B cell (primary cell): ENCODE data around the gene CTNNA2. TPM values are rescaled to one million over a fixed set of nuclear protein-coding genes. Genes with fewer than 3 reads are reported as not detected.

ENCODE experiments used
- ATAC-seq: fragments of 200-7000 bp; cut with Tn5 transposase; one replicate; pipeline ENCODE4 v1.10.0; 2021; ENCODE audit warnings: low read depth, mild to moderate bottlenecking, moderate number of reproducible peaks, moderate library complexity
- CTCF ChIA-PET: fragments of 350-600 bp; sonication (Branson Sonifier 250); formaldehyde crosslinking; loops from one replicate; lab custom pipeline; 2021; ENCODE audit warnings: antibody characterized with exemption, inconsistent platforms; lab: Charles Lee
- POLR2A ChIA-PET: fragments of 350-600 bp; sonication (Branson Sonifier 250); formaldehyde crosslinking; loops from one replicate; lab custom pipeline; 2021; ENCODE audit warnings: antibody characterized with exemption; lab: Charles Lee
- DNase-seq: peaks from one replicate; pipeline ENCODE4 v3.0.0; 2013
- H2AFZ ChIP-seq: 2 replicates; pipeline ENCODE4 v1.6.1; 2012; ENCODE audit warnings: mild to moderate bottlenecking, low read depth, low read length; ENCODE audit not compliant: insufficient read depth, poor library complexity, severe bottlenecking
- H3K27ac ChIP-seq, 2 donors: 1 replicate in 1 of 2; 2 replicates in 1 of 2; pipeline ENCODE4 v1.5.1; 2012 to 2013; ENCODE audit warnings: low read length in 2 of 2, mild to moderate bottlenecking in 2 of 2, moderate library complexity in 1 of 2
- H3K27me3 ChIP-seq, 4 experiments: fragments of 200-600 bp in 1 of 4; sonication (generic) in 1 of 4; replicated peaks in 1 of 4; 1 replicate in 2 of 4; 2 replicates in 2 of 4; pipeline versions ENCODE4 v1.6.1 to v1.7.0; 2013 to 2016; ENCODE audit warnings: low read length in 3 of 4, mild to moderate bottlenecking in 2 of 4, mixed read lengths in 1 of 4, moderate library complexity in 1 of 4; ENCODE audit not compliant: insufficient read depth in 4 of 4, control insufficient read depth in 3 of 4; ENCODE audit errors: control extremely low read depth in 1 of 4
- H3K36me3 ChIP-seq, 2 experiments: replicated peaks in 1 of 2; 1 replicate in 1 of 2; 2 replicates in 1 of 2; pipeline versions ENCODE4 v1.6.1 to v1.7.1; 2013; ENCODE audit warnings: low read length in 1 of 2; ENCODE audit not compliant: insufficient read depth in 2 of 2, control insufficient read depth in 1 of 2; ENCODE audit errors: control extremely low read depth in 1 of 2, extremely low read depth in 1 of 2
- H3K4me1 ChIP-seq, 2 donors: fragments of 200-600 bp in 1 of 2; sonication (generic) in 1 of 2; 1 replicate in 1 of 2; 2 replicates in 1 of 2; pipeline versions ENCODE4 v1.5.1 to v1.6.1; 2013 to 2017; ENCODE audit warnings: low read length in 2 of 2; ENCODE audit not compliant: control insufficient read depth in 2 of 2, insufficient read depth in 2 of 2
- H3K4me2 ChIP-seq: replicated peaks from 2 replicates; pipeline ENCODE3; 2012; ENCODE audit warnings: mild to moderate bottlenecking, low read depth, low read length; ENCODE audit not compliant: poor library complexity, severe bottlenecking
- H3K4me3 ChIP-seq, 5 experiments: fragments of 200-600 bp in 1 of 5; sonication (generic) in 1 of 5; 1 replicate in 3 of 5; 2 replicates in 2 of 5; pipeline versions ENCODE4 v1.5.1 to v1.7.0; 2011 to 2016; ENCODE audit warnings: low read length in 4 of 5, mild to moderate bottlenecking in 4 of 5, low read depth in 2 of 5, control low read depth in 1 of 5, moderate library complexity in 1 of 5; ENCODE audit not compliant: insufficient read depth in 1 of 5; ENCODE audit errors: control extremely low read depth in 1 of 5, extremely low read depth in 1 of 5
- H3K79me2 ChIP-seq: fragments of 200-600 bp; sonication (generic); one replicate; pipeline ENCODE4 v1.6.0; 2016; ENCODE audit warnings: low read length; ENCODE audit not compliant: control insufficient read depth, insufficient read depth
- H3K9ac ChIP-seq: fragments of 200-600 bp; sonication (generic); 2 replicates; pipeline ENCODE4 v1.6.1; 2017; ENCODE audit warnings: mild to moderate bottlenecking, low read length, moderate library complexity
- H3K9me3 ChIP-seq, 3 donors: one replicate each; pipeline versions ENCODE4 v1.6.1 to v1.7.1; 2013; ENCODE audit warnings: low read length in 2 of 3; ENCODE audit not compliant: control insufficient read depth in 2 of 3, insufficient read depth in 1 of 3; ENCODE audit errors: control extremely low read depth in 1 of 3
- H4K20me1 ChIP-seq: 2 replicates; pipeline ENCODE4 v1.6.0; 2012; ENCODE audit warnings: mild to moderate bottlenecking, low read length; ENCODE audit not compliant: insufficient read depth, control insufficient read depth, poor library complexity, severe bottlenecking
- H3K27ac Mint-ChIP-seq: one replicate; pipeline ENCODE4 v1.8.0; 2021; ENCODE audit warnings: mixed read lengths
- H3K27me3 Mint-ChIP-seq: one replicate; pipeline ENCODE4 v1.8.0; 2021; ENCODE audit warnings: mixed read lengths
- H3K4me1 Mint-ChIP-seq: one replicate; pipeline ENCODE4 v1.8.0; 2021; ENCODE audit warnings: mixed read lengths
- H3K4me3 Mint-ChIP-seq: one replicate; pipeline ENCODE4 v1.8.0; 2021; ENCODE audit warnings: mixed read lengths
- H3K9me3 Mint-ChIP-seq: one replicate; pipeline ENCODE4 v1.8.0; 2022; ENCODE audit warnings: mixed read lengths; ENCODE audit not compliant: insufficient read depth
- CTCF ChIP-seq: fragments of 200-600 bp; IDR thresholded peaks from one replicate; pipeline ENCODE4 v1.8.0; 2022; ENCODE audit warnings: antibody characterized with exemption, mild to moderate bottlenecking
- EZH2 ChIP-seq: IDR thresholded peaks from 2 replicates; pipeline ENCODE4 v1.6.1; 2012; ENCODE audit warnings: borderline replicate concordance, low read depth, mild to moderate bottlenecking, moderate library complexity, low read length; ENCODE audit not compliant: insufficient read depth, poor library complexity, severe bottlenecking
- WGBS: methylation state at CpG from one replicate; pipeline ENCODE4 v1.1.5; 2013; ENCODE audit warnings: missing lambda C conversion rate; ENCODE audit not compliant: insufficient coverage; 5-methylcytosine and 5-hydroxymethylcytosine counted together
- intact Hi-C: fragments of 100-400 bp; cut with micrococcal nuclease; formaldehyde crosslinking; loops from one replicate; pipeline ENCODE4 v1.10.0; 2022
- polyA plus RNA-seq: library from polyadenylated mRNA; depleted of rRNA; stranded (reverse); fragments of >200 nt; gene quantifications from 2 replicates; pipeline ENCODE4 v1.2.3, GENCODE V29; 2012
- total RNA-seq, 2 donors: library from RNA; stranded (reverse); fragments of 120-200 nt in 1 of 2; gene quantifications; 1 replicate in 1 of 2; 2 replicates in 1 of 2; pipeline versions ENCODE4 v1.2.3 to v1.2.4, GENCODE V29; 2013 to 2022

CTNNA2 gene
- total and polyA plus RNA-seq, 2 donors (not counting 1 experiment from before 2014, with no cell fraction given) = not detected

- no peak overlapping the region for H3K4me3 ChIP-seq
- no peak overlapping the region for H3K4me2 ChIP-seq
- CTCF ChIA-PET = no interaction called here
- H3K9me3 Mint-ChIP-seq = no peaks in the 10 kb centered on the region
- ATAC-seq (no peak), DNase-seq (no peak)
- H3K27ac ChIP-seq = no peak overlapping the region
- no peak overlapping the region for H3K9ac ChIP-seq
- H3K27me3 Mint-ChIP-seq = no peaks in the 10 kb centered on the region
- no peaks in the 10 kb centered on the region for H3K9me3 ChIP-seq
- no peaks in the 10 kb centered on the region for H3K36me3 ChIP-seq
- H3K27me3 ChIP-seq = no peaks in the 10 kb centered on the region
- no peaks in the 10 kb centered on the region for H3K79me2 ChIP-seq
- POLR2A ChIA-PET = no interaction called here
- TF ChIP-seq CTCF = no peak
- no peak for TF ChIP-seq EZH2
- no peaks in the 10 kb centered on the region for H4K20me1 ChIP-seq
- H3K27ac Mint-ChIP-seq = no peak overlapping the region
- H3K4me3 Mint-ChIP-seq = no peak overlapping the region
- WGBS = 83% methylated on average over 2 of the region's 2 CpGs
- intact Hi-C loops = no loop called here
- no peaks in the 10 kb centered on the region for H3K4me1 ChIP-seq
- no peaks in the 10 kb centered on the region for H3K4me1 Mint-ChIP-seq
- no peak overlapping the region for H2AFZ ChIP-seq
Observed at GRCh38 chr2:79941179-79941578, 428.3 kb downstream of the CTNNA2 start.

GRCh38 chr2:79944205-79944604 lies 431.4 kb downstream of the CTNNA2 start:
- H3K9me3 ChIP-seq = no peaks in the 10 kb centered on the region
- intact Hi-C loops = no loop called here
- Mint-ChIP-seq H3K4me1 (no peaks in the 10 kb centered on the region), H3K27ac (no peak overlapping the region), H3K4me3 (no peak overlapping the region), H3K9me3 (no peaks in the 10 kb centered on the region), H3K27me3 (no peaks in the 10 kb centered on the region)
- H3K9ac ChIP-seq = no peak overlapping the region
- no peak overlapping the region for H3K4me3 ChIP-seq
- TF ChIP-seq EZH2 = no peak
- no peak for TF ChIP-seq CTCF
- no peaks in the 10 kb centered on the region for H3K4me1 ChIP-seq
- no peak overlapping the region for H2AFZ ChIP-seq
- DNase-seq = no peak
- no peaks in the 10 kb centered on the region for H3K79me2 ChIP-seq
- H3K27ac ChIP-seq = no peak overlapping the region
- ATAC-seq = no peak
- H4K20me1 ChIP-seq = no peaks in the 10 kb centered on the region
- no peaks in the 10 kb centered on the region for H3K36me3 ChIP-seq
- no CpG with 5 or more reads among the region's 1 CpG for WGBS
- POLR2A ChIA-PET = no interaction called here
- H3K4me2 ChIP-seq = no peak overlapping the region
- CTCF ChIA-PET = no interaction called here
- H3K27me3 ChIP-seq = no peaks in the 10 kb centered on the region
